ENCODE measurements around the gene SYS1. TPM values are rescaled to one million over a fixed set of nuclear protein-coding genes. Genes with fewer than 3 reads are reported as not detected.
A peak's percentile ranks its signal among the peaks of the same experiment; 100 is the strongest.

SYS1 gene
- total and polyA plus RNA-seq, 12 donors, result 16.0 to 83.2 (median 32.9) TPM

DNA sequence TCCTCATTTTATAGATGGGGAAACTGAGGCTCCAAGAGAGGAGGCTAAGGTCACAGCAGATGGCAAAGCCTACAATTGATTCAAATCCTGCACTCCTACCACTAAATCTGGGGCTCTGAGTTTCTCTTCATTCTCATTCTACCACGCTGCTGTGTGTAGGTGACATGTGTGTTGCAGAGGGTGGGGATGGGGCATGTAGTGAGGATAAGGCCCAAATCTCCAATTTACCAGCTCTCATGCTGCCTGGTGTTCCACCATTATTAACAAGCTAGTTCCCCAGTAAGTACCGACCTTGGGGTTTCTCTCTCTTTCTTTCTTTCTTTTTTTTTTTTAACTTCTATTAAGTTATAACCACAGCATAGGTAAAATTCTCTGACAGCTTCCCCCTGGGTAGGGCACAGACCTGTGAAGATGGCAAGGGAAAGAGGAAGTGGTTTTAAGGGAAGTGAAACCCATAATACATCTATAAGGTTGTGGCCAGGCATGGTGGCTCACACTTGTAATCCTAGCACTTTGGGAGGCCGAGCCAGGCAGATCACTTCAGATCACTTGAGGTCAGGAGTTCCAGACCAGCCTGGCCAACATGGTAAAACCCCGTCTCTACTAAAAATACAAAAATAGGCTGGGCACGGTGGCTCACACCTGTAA lies 41.9 kb upstream of the SYS1 start:
- no peak overlapping the region for H3K27ac ChIP-seq
- H3K27me3 ChIP-seq, result peaks cover 8% of the 10 kb centered on the region
- peaks cover 0 to 6% of the 10 kb centered on the region in 2 donors for H3K36me3 ChIP-seq (replicated peaks in 1 of 2)
- H3K9me3 ChIP-seq (replicated peaks in 1 of 3), result no peaks in the 10 kb centered on the region
- H3K4me1 ChIP-seq (replicated peaks in 1 of 2), result no peaks in the 10 kb centered on the region
- no peak for DNase-seq
- intact Hi-C loops (cut with DNase I), result no loop called here
- TF ChIP-seq CTCF (IDR thresholded peaks at IDR 0.05) (no peak), POLR2A (IDR thresholded peaks at IDR 0.05) (no peak)
- WGBS, 4 donors, result 55 to 90% (median 73%) methylated on average over 5 of the region's 5 CpGs
- no peak overlapping the region for H3K4me3 ChIP-seq

- DNase-seq, result peak; percentile 59 to 89 (median 74)
- Histone ChIP-seq H3K36me3 (replicated peaks in 1 of 2) (peaks cover 0 to 17% of the 10 kb centered on the region in 2 donors), H3K9me3 (replicated peaks in 1 of 3) (no peaks in the 10 kb centered on the region), H3K27me3 (no peaks in the 10 kb centered on the region), H3K4me3 (no peak overlapping the region), H3K27ac (no peak overlapping the region), H3K4me1 (replicated peaks in 1 of 2) (no peaks in the 10 kb centered on the region)
- TF ChIP-seq CTCF (IDR thresholded peaks at IDR 0.05), result peak in 5 of 6 experiments; percentile 42 to 58 (median 46)
- no peak for TF ChIP-seq POLR2A (IDR thresholded peaks at IDR 0.05)
- WGBS, 4 donors, result 49 to 59% (median 54%) methylated on average over 4 to 7 of the region's 7 CpGs
- intact Hi-C loops (cut with DNase I), result no loop called here
Measured at GRCh38 chr20:45322952-45323383, 40.0 kb upstream of the SYS1 start.

DNA sequence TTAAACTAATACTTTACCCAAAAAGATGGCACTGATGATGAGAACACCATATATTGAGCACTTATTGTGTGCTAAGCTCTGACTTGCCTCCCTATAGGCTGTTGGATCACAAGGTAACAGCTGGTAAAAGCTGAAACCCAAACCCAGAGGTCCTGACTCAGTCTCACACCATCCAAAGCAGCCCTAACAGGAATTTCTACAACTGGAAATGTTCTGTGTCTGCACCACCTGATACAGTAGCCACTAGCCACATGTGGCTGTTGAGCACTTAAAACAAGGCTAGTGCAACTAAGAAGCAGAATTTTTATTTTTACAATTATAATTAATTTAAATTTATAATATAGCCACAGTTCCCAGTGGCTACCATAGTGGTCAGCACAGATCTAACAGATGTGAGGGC lies 39.2 kb upstream of the SYS1 start:
- Histone ChIP-seq H3K27ac (no peak overlapping the region), H3K4me3 (no peak overlapping the region), H3K4me1 (replicated peaks in 1 of 2) (no peaks in the 10 kb centered on the region), H3K27me3 (no peaks in the 10 kb centered on the region), H3K9me3 (replicated peaks in 1 of 3) (no peaks in the 10 kb centered on the region), H3K36me3 (replicated peaks in 1 of 2) (peaks cover 0 to 25% of the 10 kb centered on the region in 2 donors)
- intact Hi-C loops (cut with DNase I), result no loop called here
- DNase-seq, result no peak
- TF ChIP-seq CTCF (IDR thresholded peaks at IDR 0.05) (no peak), POLR2A (IDR thresholded peaks at IDR 0.05) (no peak)

DNA sequence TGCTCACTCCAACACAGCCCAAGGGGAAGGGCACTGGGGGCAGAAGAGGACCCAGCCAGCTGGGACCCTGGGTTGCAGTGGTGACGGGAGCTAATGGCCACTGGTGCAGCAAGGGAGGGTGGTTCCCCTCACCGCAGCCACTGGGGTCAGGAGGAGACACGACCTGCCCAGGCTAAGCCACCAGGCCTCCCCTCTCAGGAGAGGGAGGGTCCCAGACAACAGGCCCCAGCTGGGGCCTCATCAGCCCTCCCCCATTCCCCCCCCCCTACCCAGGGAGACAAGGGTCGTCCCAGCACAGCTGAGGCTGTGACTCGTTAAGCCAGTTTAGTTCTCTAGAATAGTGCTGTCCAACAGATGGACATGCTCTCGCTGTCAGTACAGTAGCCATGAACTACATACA lies 37.6 kb upstream of the SYS1 start:
- H3K9me3 ChIP-seq (replicated peaks in 1 of 3), result no peaks in the 10 kb centered on the region
- no peak for TF ChIP-seq CTCF (IDR thresholded peaks at IDR 0.05)
- TF ChIP-seq POLR2A (IDR thresholded peaks at IDR 0.05), result no peak
- no peaks in the 10 kb centered on the region for H3K4me1 ChIP-seq (replicated peaks in 1 of 2)
- no peak overlapping the region for H3K4me3 ChIP-seq
- DNase-seq, result no peak
- intact Hi-C loops (cut with DNase I), result loop anchor here in 1 of 2 donors (5.0 kb wide), 1 partner anchor 47 kb away; no protein-coding TSS in a partner anchor
- WGBS, 4 donors, result 73 to 92% (median 76%) methylated on average over 3 to 6 of the region's 6 CpGs
- no peaks in the 10 kb centered on the region for H3K27me3 ChIP-seq
- no peak overlapping the region for H3K27ac ChIP-seq
- H3K36me3 ChIP-seq (replicated peaks in 1 of 2), result peaks cover 0 to 41% of the 10 kb centered on the region in 2 donors

All from adrenal gland (tissue), 12 donors.